Astrocyte of the spinal cord (primary cell): Measurements from ENCODE around the gene BCAP31.
"Not testable (repeated sequence)": the region's sequence is repeated elsewhere in the genome, so short reads cannot be mapped to it uniquely, and the experiment has no call there.

Experiments used
- DNase-seq: peaks from one replicate; pipeline ENCODE4 v3.0.0; 2011; ENCODE audit warnings: low read depth, low spot score
- H3K4me3 ChIP-seq: 2 replicates; pipeline ENCODE4 v1.5.1; 2011; ENCODE audit warnings: low read depth, mild to moderate bottlenecking, low read length, moderate library complexity
- CTCF ChIP-seq: IDR thresholded peaks from 2 replicates; pipeline ENCODE4 v1.5.1; 2012; ENCODE audit warnings: low read depth, mild to moderate bottlenecking, low read length, inconsistent platforms
- in situ Hi-C: cut with HindIII; loops from 2 replicates; pipeline ENCODE4 v1.10.0; 2017; ENCODE audit warnings: low sequenced_read_pairs

Gene BCAP31

DNA sequence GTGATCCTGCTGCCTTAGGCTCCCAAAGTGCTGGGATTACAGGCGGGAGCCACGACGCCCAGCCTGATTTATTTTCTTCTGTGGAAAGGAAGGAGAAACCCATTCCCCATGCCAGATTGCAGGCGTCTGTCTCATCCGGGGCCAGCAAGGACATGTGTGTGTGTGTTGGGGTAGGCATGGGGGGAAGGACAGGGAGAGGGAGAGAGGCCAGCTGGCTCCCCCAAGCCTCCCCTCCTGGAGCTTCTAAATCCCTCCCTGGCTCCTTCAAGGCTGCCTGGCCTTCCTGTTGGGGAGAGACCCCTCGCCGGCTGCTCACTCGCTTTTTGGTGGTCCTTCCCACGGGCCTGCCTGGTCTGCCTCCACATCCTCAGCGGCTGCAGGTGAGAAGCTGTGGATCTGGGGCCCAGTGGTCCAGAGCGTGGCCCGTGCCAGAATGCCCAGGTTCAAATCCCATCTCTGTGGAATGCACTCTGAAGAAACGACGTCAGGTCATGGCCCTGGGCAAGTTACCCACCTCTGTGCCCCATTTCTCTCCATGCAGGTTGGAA lies 38.5 kb upstream of the BCAP31 start:
- TF ChIP-seq CTCF = no peak
- DNase-seq = no peak
- no peak overlapping the region for H3K4me3 ChIP-seq
- in situ Hi-C loops = no loop called here

- no peak for TF ChIP-seq CTCF
- no peak overlapping the region for H3K4me3 ChIP-seq
- in situ Hi-C loops = no loop called here
- no peak for DNase-seq
These were observed 37.7 kb upstream of the BCAP31 start for GRCh38 chrX:153761863-153762262.

- no peak for DNase-seq
- TF ChIP-seq CTCF = no peak
- no peak overlapping the region for H3K4me3 ChIP-seq
- in situ Hi-C loops = no loop called here
These were observed 30.9 kb upstream of the BCAP31 start for GRCh38 chrX:153755136-153755535.

DNA sequence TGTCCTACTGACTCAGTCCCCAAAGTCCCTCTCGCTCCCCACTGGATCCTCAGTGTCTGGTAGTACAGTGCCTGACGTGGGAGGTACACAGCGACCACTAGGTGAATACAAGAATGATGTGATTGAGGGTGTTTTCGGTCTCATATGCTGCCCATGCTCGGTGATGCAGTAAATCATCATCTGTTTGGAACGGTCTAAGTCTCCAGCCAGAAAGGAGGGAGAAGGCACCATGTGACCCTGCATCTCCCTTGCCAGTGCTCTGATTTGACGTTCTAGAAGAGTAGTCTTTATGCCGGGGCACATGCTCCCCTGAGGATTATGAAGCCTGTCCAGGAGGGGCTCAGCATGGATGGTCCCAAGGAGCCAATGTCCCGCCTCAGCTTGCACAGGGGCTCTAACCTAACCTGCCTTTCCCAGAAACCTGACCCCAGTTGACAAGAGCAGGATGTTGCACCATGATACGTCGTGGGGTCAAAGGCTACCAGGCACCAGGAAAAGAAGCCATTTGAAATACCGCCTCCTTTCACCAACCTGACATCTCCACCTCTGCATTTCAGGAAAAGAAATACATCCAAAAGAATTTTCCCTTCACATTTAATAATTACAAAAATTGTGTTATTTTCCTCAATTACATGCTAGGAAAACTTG lies 26.1 kb upstream of the BCAP31 start:
- DNase-seq = no peak
- in situ Hi-C loops = no loop called here
- TF ChIP-seq CTCF = no peak
- H3K4me3 ChIP-seq = no peak overlapping the region

DNA sequence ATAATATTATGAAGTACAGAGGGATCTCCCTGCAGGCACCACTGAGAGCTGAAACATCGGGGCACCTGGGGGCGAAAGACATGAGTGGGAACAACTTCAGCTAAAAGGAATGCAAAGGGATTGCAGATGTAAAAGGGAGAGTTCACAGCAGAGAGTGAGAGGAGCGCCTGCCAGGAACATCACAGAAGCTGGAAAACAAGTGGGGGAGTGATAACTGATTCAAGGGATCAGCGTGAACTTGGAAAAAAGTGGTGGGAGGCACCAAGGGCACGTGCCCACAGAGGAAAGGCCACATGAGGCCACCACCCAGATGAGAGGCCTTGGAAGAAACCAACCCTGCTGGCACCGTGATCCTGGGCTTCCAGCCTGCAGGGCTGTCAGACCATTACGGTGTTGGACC lies 24.8 kb upstream of the BCAP31 start:
- H3K4me3 ChIP-seq, DNase-seq, in situ Hi-C loops: not testable (repeated sequence)

DNA sequence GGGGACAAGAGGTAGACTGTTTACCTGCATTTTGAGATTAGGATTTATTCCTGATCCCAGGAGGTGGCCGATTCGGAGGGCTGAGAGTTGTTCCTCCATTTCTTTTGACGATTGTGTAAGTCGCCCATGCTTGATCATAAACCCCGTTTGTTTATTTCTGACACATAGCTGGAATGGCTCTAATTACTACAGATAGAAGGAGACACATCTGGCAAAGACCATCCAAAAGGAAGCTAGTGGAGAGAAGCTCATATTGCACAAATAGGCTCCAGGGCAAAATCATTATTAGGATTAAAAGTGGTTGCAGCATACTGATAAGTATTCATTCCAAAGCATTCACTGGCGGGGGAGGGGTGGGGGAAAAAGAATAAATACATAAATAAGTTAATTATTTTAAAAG lies 22.8 kb upstream of the BCAP31 start:
- in situ Hi-C loops, H3K4me3 ChIP-seq, DNase-seq: not testable (repeated sequence)

DNA sequence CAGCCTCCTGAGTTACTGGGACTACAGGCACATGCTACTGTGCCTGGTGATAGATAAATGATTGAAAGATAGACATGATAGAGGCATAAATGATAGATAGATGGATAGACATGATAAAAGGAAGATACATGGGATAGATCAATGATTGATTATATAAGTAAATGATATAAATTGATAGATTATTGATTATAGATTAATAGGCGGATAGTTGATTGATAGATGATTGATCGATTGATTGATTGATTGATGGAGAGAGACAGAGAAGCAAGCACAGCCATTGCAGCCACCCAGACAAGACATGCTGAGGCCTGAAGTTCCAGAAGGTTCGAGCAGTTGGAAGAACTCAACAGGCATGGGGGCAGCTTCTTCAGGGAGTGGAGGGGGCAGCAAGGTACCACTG lies 22.2 kb upstream of the BCAP31 start:
- TF ChIP-seq CTCF = no peak
- no peak for DNase-seq
- in situ Hi-C loops = no loop called here
- no peak overlapping the region for H3K4me3 ChIP-seq

- in situ Hi-C loops, H3K4me3 ChIP-seq, DNase-seq: not testable (repeated sequence)
These were observed 20.9 kb upstream of the BCAP31 start for GRCh38 chrX:153745067-153745433.
